8988T (cell line): ENCODE data around the gene PTCHD1.

Source experiments
- DNase-seq: peaks from one replicate; pipeline ENCODE4 v3.0.0; 2011

Gene PTCHD1

DNA sequence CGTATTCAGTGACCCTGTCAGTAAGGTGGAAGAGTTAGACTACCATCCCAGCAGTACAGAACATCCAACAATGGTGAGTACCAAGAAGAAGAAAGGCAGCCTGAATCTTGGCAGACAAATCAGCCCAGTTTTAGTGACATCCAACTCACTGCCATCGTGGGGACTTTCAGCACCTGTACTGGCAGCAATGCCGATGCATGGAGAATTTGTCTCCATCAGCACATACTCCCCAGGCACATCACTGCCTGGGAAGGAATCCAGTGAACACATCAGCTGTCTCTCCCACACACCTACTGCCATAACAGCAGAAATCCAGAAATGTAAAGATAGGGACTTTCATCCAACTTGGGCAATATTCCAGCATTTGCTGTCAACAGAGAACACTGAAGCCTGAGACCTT, 29.8 kb downstream of the PTCHD1 start:
- DNase-seq: no peak

DNA sequence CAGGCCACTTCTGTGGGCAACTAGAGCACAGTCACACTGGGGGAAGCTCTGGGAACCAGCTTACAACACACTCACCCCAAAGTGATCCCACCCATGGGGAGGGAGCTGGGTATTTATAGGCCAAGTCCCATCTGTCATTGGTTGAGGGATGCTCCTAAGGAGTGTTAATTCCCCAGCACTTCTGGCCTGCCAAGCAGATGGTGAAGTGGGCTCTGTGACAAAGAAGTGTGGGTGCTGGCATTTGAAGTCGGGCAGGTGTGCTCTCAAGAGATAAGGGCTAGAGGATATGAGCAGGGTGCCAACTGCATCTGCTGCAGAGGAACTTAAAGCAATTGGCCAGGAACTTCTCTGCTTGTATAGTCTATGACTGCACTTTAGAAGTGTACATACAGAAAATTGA, 30.9 kb downstream of the PTCHD1 start:
- no peak for DNase-seq

GRCh38 chrX:23366914-23367313, 32.3 kb downstream of the PTCHD1 start:
- DNase-seq: no peak

DNA sequence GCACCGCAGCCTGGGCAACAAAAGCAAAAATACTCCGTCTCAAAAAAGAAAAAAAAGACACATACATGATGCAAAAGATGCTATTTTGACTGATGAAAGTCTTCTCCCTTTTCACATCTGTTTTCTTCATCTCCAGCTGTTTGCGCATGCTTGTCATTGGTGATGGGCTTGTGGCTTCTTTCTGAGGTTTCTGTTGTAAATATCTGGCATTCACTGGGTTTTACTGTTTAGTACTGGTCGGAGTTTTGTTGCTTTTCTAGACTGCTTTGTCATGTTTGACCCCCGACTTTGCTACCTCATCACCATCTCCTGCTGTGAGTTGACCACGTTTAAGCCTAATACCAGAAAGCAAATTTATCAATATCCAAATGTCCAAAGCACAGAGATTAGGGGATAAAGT, 34.4 kb downstream of the PTCHD1 start:
- no peak for DNase-seq

- no peak for DNase-seq
These were observed 37.7 kb downstream of the PTCHD1 start for GRCh38 chrX:23372220-23372902.

- no peak for DNase-seq
These were observed 38.6 kb downstream of the PTCHD1 start for GRCh38 chrX:23373129-23373804.

GRCh38 chrX:23374291-23374690, 39.6 kb downstream of the PTCHD1 start:
- no peak for DNase-seq

DNA sequence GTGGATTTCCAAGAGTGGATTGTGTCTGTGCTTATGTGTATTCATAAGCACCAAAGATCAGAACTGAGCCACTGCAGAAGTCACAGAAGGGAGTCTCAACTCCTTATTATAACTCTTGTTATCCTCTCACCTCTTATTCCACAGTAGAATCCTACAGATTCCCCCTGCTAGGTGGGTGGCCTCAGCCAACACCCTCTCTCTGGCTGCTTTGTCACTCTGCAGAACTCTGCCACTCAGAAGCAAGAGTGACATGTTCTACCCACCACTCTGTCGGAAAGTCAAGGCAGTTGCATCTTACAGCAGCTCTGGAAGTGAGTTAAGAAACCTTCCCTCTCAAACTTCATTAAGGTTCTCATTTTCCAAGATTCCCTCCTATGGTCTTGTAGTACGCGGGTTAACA, 41.9 kb downstream of the PTCHD1 start:
- DNase-seq: no peak

GRCh38 chrX:23380581-23380980, 45.9 kb downstream of the PTCHD1 start:
- no peak for DNase-seq

DNA sequence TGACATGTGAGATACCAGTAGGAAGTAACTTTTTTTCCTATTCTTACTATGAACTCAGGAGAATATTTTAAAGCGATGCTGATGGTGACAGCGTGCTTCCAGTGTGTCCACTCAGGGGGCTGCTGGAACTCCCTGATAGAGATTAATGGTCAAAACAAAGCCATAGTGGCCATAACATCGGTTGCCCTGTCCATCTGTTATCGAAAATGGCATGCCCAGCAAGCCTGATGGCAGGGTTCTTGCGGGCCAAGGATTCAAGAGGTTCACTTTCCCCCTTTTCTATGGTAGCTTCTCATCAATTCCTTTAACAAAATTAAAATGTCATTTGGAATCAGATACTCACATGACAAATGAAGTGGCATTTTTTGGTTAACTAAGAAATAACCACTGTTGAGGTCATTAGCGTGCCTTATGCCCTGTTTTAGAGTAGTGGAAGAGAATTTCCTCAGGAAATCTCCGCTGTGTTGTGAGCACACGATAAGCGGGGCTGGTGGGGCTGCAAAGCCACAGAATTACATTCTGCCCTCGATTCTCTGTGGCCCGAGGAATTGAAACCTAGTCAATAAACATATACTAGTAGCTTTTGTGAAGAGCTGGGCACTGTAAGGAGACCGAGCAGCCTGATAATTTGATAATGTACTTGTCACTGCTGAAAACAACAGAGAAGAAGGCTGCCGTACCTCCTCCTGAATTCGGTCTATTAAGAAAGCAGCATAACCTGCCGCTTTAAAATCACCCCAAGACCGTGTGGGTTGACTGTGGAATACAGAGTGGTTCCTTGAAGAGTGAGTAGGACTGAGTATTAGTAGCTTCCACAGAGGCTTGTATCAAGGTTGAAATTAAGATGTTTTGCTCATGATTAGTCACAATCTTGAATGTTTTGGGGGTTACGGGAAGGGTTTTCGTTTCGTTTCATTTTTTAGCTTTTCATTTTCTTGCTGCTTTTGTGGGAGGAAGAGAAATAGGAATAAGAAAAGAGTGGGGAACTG, 46.7 kb downstream of the PTCHD1 start:
- DNase-seq: no peak

DNA sequence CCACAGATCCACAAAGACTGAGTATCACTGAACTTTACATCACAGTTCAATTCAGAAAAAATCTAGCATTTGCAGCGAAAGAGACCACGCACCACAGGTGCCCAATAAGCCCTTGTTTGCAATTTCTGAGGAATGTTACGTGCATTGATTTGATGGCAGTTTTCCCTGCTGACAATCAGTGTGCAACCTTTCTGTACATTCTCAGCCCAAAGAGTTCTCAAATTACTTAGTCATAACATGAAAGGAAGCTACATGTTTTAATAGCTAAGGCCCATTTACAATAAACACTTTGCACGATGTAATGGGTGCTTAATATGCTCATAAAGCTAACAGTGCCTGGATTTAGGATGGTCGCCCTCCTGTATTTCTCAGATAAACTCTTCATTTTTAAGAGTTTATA, 47.9 kb downstream of the PTCHD1 start:
- no peak for DNase-seq

- no peak for DNase-seq
These were observed 48.8 kb downstream of the PTCHD1 start for GRCh38 chrX:23383411-23383810.

DNA sequence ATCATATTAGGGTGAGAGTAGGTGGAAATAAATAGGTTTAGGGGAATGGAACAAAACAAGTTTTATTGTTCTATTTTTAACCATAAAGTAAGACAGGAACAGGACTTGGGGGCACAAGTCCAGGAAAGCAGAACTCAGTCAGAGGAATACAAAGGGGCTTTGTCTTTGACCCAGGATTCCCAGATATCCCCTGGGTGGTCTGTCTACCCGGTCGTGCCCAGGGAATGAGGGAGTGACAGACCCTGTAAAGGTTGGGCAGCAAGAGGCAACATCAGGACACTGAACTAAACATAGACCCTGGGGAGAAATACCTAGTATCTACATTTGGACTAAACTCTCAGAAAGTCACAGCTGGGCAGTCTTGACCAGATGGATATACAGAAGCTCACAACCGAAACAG, 50.6 kb downstream of the PTCHD1 start:
- no peak for DNase-seq

GRCh38 chrX:23386260-23386659, 51.6 kb downstream of the PTCHD1 start:
- no peak for DNase-seq

DNA sequence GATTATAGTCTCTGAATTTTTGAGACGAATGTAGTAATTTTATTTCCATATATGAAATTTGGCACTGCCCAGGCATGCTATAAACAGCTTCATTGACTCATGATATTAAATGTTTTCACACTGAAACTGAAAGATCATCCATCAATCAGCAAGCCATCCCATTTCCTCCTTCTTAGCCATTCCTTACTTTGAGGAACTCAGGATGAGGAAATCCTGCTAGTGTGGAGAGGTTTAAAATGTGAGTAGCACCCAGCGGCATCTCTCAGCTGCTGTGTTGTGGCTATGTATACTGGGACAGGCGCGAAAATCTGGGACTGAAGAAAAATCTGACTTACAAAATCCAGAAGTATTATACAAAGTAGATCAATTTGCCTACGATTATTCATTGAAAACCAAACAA, 52.1 kb downstream of the PTCHD1 start:
- no peak for DNase-seq

DNA sequence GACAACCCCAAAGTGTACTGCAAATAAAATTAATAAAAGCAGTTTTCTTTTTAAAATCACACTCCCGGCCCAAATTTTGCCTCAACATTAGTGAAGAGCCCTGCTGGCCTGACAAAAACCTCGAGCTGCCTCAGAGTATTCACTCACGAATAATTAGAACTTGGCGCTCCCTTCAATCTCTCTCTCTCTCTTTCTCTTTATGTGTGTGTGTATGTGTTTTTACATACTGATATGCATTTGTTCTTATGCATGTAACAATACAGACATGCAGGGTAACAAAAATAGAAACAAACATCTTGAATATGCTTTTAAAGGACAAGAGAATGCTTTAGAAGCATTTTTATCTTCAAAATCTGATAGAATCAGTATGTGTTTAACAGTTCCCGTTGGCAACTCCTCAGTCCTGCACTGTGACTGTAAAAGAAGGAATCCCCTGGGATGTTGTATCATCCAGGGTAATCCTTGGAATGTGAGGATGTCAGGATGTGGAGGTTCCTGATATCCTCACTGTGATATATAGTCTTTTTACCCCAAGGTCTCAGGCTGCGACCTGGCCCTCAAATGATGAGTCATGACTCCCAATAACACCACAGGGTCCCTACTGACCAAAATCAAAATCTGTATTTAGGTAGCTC, 53.0 kb downstream of the PTCHD1 start:
- DNase-seq: no peak

DNA sequence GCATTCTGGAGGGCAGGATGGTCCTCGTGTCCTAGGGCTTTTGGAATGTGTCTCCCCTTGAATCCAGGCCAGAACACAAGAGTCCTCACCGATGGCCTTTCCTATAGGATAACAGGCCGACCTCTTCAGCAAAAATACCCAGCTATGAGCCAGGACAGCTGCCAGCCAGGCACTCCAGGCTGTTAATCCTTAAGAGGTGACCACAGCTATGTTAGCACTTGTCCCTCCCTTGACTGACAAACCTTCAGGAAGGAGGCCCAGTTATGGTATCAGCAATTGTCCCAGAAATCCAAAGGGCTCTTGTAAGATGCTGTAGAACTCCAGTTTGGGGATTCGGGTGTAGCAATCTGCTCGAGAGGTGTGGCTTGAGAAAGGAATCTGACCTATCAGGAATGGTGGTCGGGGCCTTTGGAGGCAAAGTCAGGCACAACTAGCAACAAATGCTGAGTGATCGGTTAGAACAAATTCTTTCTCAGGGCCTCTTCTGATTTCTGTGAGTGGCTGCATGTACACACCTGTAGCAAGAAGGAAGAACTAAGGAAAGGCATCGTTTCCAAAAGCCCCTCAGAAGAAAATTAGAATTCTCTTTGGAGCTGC, 54.6 kb downstream of the PTCHD1 start:
- no peak for DNase-seq

- no peak for DNase-seq
These were observed 56.3 kb downstream of the PTCHD1 start for GRCh38 chrX:23390979-23391378.

GRCh38 chrX:23392195-23392594, 57.5 kb downstream of the PTCHD1 start:
- DNase-seq: no peak

GRCh38 chrX:23394421-23394820, 59.8 kb downstream of the PTCHD1 start:
- no peak for DNase-seq

- no peak for DNase-seq
These were observed 61.6 kb downstream of the PTCHD1 start for GRCh38 chrX:23396263-23396662.

- DNase-seq: no peak
These were observed 63.9 kb downstream of the PTCHD1 start for GRCh38 chrX:23398570-23398969.

GRCh38 chrX:23403849-23404248, 69.2 kb downstream of the PTCHD1 start:
- no peak for DNase-seq
